Stimulated activated CD4-positive, alpha-beta T cell treated with anti-CD3 and anti-CD28 coated beads, TNF-alpha, amount 100 ng/mL, for 1 hour (primary cell): ENCODE measurements around the gene MRPL43.

ENCODE experiments used
- DNase-seq, 3 donors: peaks; one replicate each; pipeline ENCODE4 v3.0.0-alpha.2; 2020; ENCODE audit warnings: low read depth in 3 of 3, low spot score in 1 of 3

The MRPL43 gene

DNA sequence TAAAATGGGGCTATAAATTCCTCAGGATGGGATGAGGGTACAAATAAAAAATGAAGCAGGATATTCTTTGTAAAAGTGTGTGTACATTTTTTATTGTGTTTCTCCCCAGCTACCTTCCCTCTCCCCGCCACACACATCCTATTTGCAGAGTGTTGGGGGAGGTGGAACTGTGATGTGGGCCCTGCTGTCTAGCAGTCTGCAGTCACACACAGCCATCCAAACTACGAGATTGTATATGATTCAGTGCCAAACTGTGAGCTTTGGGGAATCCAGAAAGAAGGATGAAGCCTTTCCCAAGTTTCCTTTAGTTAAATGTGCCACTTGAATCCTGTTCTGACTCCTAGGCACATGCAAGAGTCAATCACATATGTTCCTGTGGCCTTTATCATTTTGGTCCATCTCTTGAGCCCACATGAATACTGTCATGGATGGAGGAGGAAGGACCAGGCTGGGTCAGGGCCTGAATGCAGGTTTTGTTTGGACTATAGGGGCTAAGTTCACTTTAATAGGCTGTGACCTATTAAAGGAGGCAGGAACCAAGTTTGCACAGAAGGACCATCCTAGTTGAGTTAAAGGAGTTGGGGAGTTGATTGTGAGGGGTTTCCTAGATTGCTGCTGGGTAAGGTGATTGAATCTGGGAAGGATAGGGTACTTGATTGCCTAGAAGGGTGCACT, 19.1 kb downstream of the MRPL43 start:
- no peak for DNase-seq

DNA sequence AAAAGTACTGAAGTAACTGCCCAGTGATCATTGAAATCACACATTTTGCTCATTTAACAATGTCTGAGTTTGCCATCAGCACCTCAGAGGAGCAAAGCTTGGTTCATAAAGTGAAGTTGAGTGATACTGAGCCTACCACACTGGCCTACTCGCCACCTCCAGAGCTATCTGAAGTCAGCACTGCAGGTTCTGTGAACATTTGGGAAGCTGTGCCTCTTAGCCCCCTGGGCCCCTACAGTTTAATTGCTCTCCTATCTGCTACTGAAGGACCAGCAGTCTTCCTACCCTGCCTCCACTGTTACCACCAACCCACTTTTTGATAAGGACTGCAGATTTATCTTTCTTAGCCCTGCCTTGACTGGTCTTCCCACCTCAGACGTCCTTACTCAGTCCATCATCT, 20.0 kb downstream of the MRPL43 start:
- no peak for DNase-seq

DNA sequence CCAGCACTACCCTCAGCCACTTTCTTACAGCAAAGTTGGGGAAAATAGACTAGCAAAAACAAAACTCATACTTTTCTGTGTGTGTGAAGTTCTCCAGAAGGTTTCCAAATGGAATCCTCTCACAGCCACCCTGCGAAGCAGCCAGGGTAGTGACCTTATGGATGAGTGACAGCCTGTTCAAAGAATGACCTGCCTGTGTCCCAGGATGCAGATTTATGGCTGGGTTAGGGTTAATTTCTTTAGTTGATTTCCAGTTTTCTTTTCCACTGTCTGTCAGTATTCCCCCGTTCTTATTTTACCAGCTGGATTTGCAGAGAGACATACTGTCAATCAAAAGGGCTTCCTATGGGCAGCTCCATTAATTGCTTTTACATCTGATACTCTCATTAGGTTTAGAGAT, 20.4 kb downstream of the MRPL43 start:
- no peak for DNase-seq

GRCh38 chr10:100965820-100966219, 21.5 kb downstream of the MRPL43 start:
- no peak for DNase-seq

DNA sequence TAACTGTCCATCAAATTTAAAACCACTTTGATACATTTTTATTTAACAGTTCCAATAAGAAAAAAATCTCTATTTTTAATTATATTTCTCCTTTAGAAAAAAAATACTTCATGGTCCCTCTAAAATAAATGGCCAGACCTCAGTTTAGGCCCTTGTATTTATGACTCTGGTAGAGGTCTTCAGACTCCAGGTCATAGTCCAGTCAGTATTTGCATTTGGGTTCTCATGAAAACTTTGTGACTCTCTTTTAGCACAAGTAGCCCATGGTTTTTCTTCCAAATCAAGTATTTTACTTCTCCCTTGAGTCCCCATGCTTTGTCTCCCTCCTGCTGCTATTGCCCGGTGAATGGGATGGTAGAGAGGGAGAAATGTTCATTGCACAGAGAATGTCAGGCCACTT, 23.5 kb downstream of the MRPL43 start:
- DNase-seq = no peak

DNA sequence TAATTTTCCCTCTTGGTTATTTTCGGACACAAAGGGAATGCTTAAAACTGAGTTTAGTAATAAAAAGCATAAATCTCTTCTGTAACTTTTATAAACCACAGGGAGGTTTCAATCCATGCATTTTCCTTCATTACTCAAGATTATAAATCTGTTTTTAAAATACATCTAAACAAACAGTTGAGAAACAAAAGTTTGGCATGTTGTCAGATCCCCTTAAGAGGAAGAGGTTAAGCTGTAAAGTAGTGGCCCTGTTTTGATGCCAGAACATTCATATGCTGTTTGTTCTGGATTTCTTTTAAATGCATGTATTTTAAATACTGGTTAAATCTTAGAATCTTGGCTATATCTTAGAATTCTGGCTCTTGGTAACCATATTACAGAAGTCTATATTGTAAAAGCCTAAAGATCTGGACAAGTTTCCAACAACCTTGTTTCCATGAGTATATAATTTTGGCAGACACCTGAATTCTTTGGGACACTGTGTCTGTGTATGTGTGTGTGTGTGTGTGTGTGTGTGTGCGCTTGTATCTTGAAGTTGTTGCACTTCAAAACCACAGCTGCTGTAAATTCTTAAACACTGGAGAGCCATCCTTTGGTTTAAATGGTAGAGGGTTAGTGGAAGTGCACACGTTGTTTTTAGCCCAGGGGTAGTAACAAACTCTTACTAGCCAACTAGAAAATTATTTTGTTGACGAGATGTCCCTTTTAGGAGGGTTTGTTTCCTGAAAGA, 24.8 kb downstream of the MRPL43 start:
- DNase-seq = no peak

- DNase-seq = no peak
Measured at GRCh38 chr10:100960251-100960650, 27.0 kb downstream of the MRPL43 start.

DNA sequence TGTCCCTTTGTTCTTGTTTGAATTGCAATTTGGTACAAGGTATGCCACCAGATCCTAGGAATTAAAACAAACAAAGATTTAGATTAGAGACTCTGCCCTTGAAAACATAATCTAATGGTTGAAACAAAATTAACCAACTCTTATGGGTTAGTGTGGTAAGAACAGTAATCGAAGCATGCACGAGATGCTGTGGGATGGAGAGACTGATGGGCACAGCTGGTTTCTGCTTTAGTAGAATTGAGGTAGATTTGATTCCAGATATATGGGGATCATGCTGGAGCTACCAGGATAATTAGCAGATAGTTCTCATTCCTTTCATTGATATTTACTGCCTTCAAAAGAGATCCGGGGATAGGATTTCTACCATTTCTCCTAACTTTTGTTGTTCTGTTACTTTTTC, 38.4 kb downstream of the MRPL43 start:
- no peak for DNase-seq

- no peak for DNase-seq
Measured at GRCh38 chr10:100945754-100946153, 41.5 kb downstream of the MRPL43 start.

DNA sequence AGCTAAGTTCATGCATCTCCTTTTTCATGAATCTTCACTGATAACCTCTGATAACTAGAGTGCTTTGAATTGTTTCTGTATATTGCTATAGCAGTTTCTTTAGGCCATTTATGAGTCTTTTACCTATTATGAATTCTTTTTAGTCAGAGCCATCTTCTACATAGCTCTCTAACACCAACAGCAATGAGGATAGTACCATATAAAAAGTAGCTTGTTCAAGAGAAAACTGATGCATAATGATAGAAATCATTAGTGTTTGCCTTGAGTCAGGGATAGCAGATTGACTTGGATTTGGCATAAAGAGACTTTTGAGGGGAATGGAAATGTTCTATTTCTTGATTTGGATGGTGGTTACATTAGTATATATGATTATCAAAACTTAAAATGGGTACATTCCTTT, 43.8 kb downstream of the MRPL43 start:
- no peak for DNase-seq

- no peak for DNase-seq
Measured at GRCh38 chr10:100942229-100942628, 45.1 kb downstream of the MRPL43 start.

DNA sequence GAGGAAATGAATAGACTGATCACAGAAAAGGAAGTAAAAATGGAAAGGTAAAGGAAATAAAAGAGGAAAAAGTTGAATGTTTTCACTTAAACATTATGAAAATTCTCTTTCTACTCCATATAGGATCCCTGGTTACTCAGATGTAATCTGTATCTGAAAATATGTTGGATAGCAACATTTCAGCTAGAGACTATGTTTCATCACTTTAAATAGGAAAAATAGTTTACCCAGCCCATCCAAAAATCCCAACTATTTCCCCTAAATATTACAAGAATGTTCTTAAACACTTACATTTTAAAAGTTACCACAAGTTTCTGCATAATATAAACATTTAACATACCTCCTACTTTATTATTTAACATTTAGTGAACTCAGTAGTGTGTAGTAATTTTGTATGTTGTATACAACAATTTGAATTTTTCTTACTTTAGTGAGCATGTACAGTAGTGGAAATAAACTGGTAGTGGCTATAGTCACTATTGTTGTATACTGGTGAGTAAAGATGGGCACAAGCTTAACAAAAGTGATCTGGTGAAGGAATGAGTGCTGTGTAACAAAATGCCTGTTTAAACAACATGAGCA, 47.4 kb downstream of the MRPL43 start:
- DNase-seq = no peak
